ENCODE results near the gene SLC38A9. TPM values are rescaled to one million over a fixed set of nuclear protein-coding genes. Genes with fewer than 3 reads are reported as not detected.

SLC38A9 gene
- total RNA-seq, 4 donors from 2014 or later, result 50.5 to 175 (median 86.7) TPM

- TF ChIP-seq POLR2A (IDR thresholded peaks at IDR 0.05) (no peak), CTCF (IDR thresholded peaks at IDR 0.05) (no peak)
Observed at GRCh38 chr5:55708732-55709131, 3.4 kb downstream of the SLC38A9 start.

GRCh38 chr5:55706230-55706629, 5.9 kb downstream of the SLC38A9 start:
- DNase-seq, result no peak
- no peaks in the 10 kb centered on the region for H3K36me3 ChIP-seq
- no peak overlapping the region for H3K4me3 ChIP-seq
- intact Hi-C loops (cut with DNase I; ENCODE audit: low total_unique reads), result no loop called here
- no peaks in the 10 kb centered on the region for H3K9me3 ChIP-seq
- H3K4me1 ChIP-seq, result peaks cover 0 to 2% of the 10 kb centered on the region in 2 donors
- H3K27me3 ChIP-seq, result no peaks in the 10 kb centered on the region
- TF ChIP-seq POLR2A (IDR thresholded peaks at IDR 0.05) (no peak), CTCF (IDR thresholded peaks at IDR 0.05) (no peak)
- H3K27ac ChIP-seq, result no peak overlapping the region

More at GRCh38 chr5:55708732-55709131, 3.4 kb downstream of the SLC38A9 start:
- H3K4me1 ChIP-seq, result peaks cover 0 to 4% of the 10 kb centered on the region in 2 donors
- no peaks in the 10 kb centered on the region for H3K36me3 ChIP-seq
- intact Hi-C loops (cut with DNase I; ENCODE audit: low total_unique reads), result no loop called here
- DNase-seq, result no peak
- no peak overlapping the region for H3K4me3 ChIP-seq
- H3K27me3 ChIP-seq, result no peaks in the 10 kb centered on the region
- no peak overlapping the region for H3K27ac ChIP-seq
- no peaks in the 10 kb centered on the region for H3K9me3 ChIP-seq

DNA sequence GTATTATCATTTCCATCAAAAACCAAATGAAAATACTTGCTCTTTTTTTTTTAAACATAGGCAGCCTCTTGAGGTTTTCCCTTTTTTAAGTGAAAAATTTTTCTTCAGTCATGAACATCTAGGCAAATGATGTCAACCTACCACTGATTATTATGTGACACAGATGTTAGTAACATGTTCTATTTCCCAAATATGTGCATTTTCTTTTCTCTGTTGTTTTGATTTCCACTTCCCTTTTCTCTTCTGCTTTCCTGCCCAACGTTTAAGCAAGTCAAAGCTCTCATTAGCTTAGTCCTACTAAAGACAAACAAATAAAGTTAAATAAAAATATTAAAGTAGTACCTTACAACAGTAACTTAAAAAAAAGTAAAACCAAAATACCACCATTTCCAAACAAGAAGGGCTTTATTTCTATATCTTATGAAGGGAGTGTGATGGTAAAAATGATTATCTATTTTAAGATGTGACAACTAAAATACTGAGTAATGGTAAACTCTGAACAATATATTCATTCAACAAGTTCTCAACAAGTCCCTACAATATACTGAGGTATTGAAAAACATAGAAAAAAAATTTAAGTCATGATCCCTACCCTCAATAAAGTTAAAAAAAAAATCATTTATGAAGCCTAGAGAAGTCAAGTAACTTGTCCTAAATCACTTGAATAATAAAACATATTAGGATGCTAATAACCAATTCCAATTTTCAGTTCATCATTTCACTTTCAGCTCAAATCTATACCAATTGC, 9.4 kb downstream of the SLC38A9 start:
- H3K9me3 ChIP-seq, result no peaks in the 10 kb centered on the region
- no peak overlapping the region for H3K27ac ChIP-seq
- intact Hi-C loops (cut with DNase I; ENCODE audit: low total_unique reads), result no loop called here
- no peaks in the 10 kb centered on the region for H3K36me3 ChIP-seq
- no peak overlapping the region for H3K4me3 ChIP-seq
- H3K27me3 ChIP-seq, result no peaks in the 10 kb centered on the region
- no peaks in the 10 kb centered on the region for H3K4me1 ChIP-seq
- no peak for DNase-seq
- TF ChIP-seq POLR2A (IDR thresholded peaks at IDR 0.05) (no peak), CTCF (IDR thresholded peaks at IDR 0.05) (no peak)

DNA sequence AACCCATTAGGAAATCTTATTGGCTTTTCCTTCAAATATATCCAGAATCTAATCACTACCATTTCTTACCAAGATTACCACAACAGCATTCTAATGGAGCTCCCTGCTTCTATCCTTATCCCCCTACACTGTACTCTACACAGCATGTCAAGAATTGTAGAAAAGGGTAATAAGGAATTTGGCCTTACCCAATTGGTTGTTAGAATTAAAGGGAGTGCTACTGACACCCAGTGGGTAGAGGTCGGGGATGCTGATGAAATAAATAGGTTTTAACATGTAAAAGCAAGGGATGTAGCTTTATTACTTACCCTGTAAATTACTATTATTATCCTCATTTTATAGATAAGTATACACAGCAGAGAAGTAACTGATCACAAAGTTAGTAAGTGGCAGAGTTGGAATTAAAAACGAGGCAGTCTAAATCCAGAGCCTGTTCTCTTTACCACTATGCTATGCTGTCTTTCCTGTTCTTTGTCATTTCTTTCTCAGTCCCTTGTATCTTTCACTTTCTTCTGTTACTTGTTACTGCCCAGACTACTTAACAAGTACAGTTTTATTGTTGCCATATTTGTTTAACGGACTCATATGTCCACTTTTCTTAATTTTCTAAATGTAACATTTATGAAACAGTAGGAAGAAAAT, 10.5 kb downstream of the SLC38A9 start:
- intact Hi-C loops (cut with DNase I; ENCODE audit: low total_unique reads), result no loop called here
- DNase-seq, result no peak
- no peaks in the 10 kb centered on the region for H3K4me1 ChIP-seq
- no peaks in the 10 kb centered on the region for H3K9me3 ChIP-seq
- no peaks in the 10 kb centered on the region for H3K27me3 ChIP-seq
- H3K4me3 ChIP-seq, result no peak overlapping the region
- TF ChIP-seq CTCF (IDR thresholded peaks at IDR 0.05) (no peak), POLR2A (IDR thresholded peaks at IDR 0.05) (no peak)
- no peaks in the 10 kb centered on the region for H3K36me3 ChIP-seq
- H3K27ac ChIP-seq, result no peak overlapping the region

- DNase-seq, result no peak
- Histone ChIP-seq H3K36me3 (no peaks in the 10 kb centered on the region), H3K27ac (no peak overlapping the region), H3K4me1 (no peaks in the 10 kb centered on the region), H3K27me3 (no peaks in the 10 kb centered on the region), H3K9me3 (no peaks in the 10 kb centered on the region), H3K4me3 (no peak overlapping the region)
- intact Hi-C loops (cut with DNase I; ENCODE audit: low total_unique reads), result no loop called here
- TF ChIP-seq POLR2A (IDR thresholded peaks at IDR 0.05), result no peak
Observed at GRCh38 chr5:55700745-55701144, 11.4 kb downstream of the SLC38A9 start.

Data from uterus (tissue), 4 donors.